GM12878 (cell line): ENCODE measurements around the gene ANAPC15. TPM values are rescaled to one million over a fixed set of nuclear protein-coding genes. Genes with fewer than 3 reads are reported as not detected.

ENCODE experiments used
- ATAC-seq: fragments of 200-7000 bp; cut with Tn5 transposase; 3 replicates; pipeline ENCODE4 v1.9.1; 2020; ENCODE audit warnings: mild to moderate bottlenecking, moderate library complexity
- BruUV-seq: library from RNA; stranded (reverse); fragments of 400-500 nt; replicated peaks from 2 replicates; lab custom pipeline; 2021; lab: Mats Ljungman, UMichigan
- CTCF ChIA-PET: fragments of 300-600 bp; sonication (Branson Sonifier 250); formaldehyde crosslinking; extraction: SDS; loops from one replicate; lab custom pipeline; 2021; ENCODE audit warnings: inconsistent platforms; lab: Yijun Ruan, JAX
- POLR2A ChIA-PET: fragments of 350-600 bp; formaldehyde crosslinking; extraction: SDS; loops from one replicate; lab custom pipeline; 2021; ENCODE audit warnings: inconsistent platforms; lab: Charles Lee
- RAD21 ChIA-PET: fragments of 300-600 bp; sonication (Branson Sonifier 250); formaldehyde crosslinking; loops from one replicate; lab custom pipeline; 2023; ENCODE audit warnings: antibody characterized with exemption; ENCODE audit not compliant: unreplicated experiment; lab: Charles Lee
- SMC1A ChIA-PET: fragments of 300-600 bp; sonication (Branson Sonifier 250); formaldehyde crosslinking; loops from one replicate; lab custom pipeline; 2023; ENCODE audit not compliant: unreplicated experiment, uncharacterized antibody; lab: Charles Lee
- DNase-seq: peaks from one replicate; pipeline ENCODE4 v3.0.0-alpha.2; 2011; ENCODE audit warnings: low read depth, low spot score
- FAIRE-seq: peaks from 3 replicates; lab custom pipeline; 2011; peaks lifted over from hg19 to GRCh38; lab: Jason Lieb, UNC
- H2AFZ ChIP-seq: 2 replicates; pipeline ENCODE4 v1.6.0; 2011; ENCODE audit warnings: low read depth, low read length, control low read depth; ENCODE audit not compliant: control insufficient read depth
- H3K27ac ChIP-seq: 2 replicates; pipeline ENCODE4 v1.5.1; 2011; ENCODE audit warnings: control low read depth; ENCODE audit not compliant: control insufficient read depth, insufficient read depth
- H3K27me3 ChIP-seq, 2 experiments: replicated peaks in 1 of 2; 2 replicates each; pipeline versions ENCODE4 v1.6.0 to v1.6.1; 2011; ENCODE audit warnings: low read length in 1 of 2; ENCODE audit not compliant: control insufficient read depth in 2 of 2, insufficient read depth in 2 of 2
- H3K36me3 ChIP-seq, 2 experiments: 2 replicates each; pipeline ENCODE4 v1.5.1; 2011; ENCODE audit warnings: low read length in 1 of 2; ENCODE audit not compliant: control insufficient read depth in 2 of 2, insufficient read depth in 2 of 2
- H3K4me1 ChIP-seq: 2 replicates; pipeline ENCODE4 v1.6.1; 2011; ENCODE audit warnings: mild to moderate bottlenecking, low read length, moderate library complexity, mixed read lengths; ENCODE audit not compliant: control insufficient read depth, insufficient read depth
- H3K4me2 ChIP-seq: 2 replicates; pipeline ENCODE4 v1.6.0; 2011; ENCODE audit warnings: control low read depth; ENCODE audit not compliant: control insufficient read depth, insufficient read depth
- H3K4me3 ChIP-seq: fragments of 200-600 bp; sonication (generic); 2 replicates; pipeline ENCODE4 v1.5.1; 2016
- H3K79me2 ChIP-seq: 2 replicates; pipeline ENCODE4 v1.6.0; 2011; ENCODE audit warnings: low read length; ENCODE audit not compliant: control insufficient read depth, insufficient read depth
- H3K9ac ChIP-seq: 2 replicates; pipeline ENCODE4 v1.8.0; 2011; ENCODE audit warnings: low read length, control low read depth, mixed read lengths; ENCODE audit not compliant: control insufficient read depth, insufficient read depth
- H3K9me3 ChIP-seq: replicated peaks from 3 replicates; pipeline ENCODE4 v1.5.1; 2011; ENCODE audit warnings: mild to moderate bottlenecking, low read length; ENCODE audit not compliant: control insufficient read depth, insufficient read depth
- H4K20me1 ChIP-seq: 2 replicates; pipeline ENCODE4 v1.6.0; 2011; ENCODE audit not compliant: control insufficient read depth, insufficient read depth
- ATF7 ChIP-seq: fragments of 450-650 bp; IDR thresholded peaks from 2 replicates; pipeline ENCODE4 v1.6.1; 2016; ENCODE audit warnings: low read depth, mild to moderate bottlenecking
- EZH2 ChIP-seq: IDR thresholded peaks from 2 replicates; pipeline ENCODE4 v1.6.1; 2012; ENCODE audit warnings: low read depth, mild to moderate bottlenecking, control low read depth, inconsistent platforms, low read length, borderline replicate concordance; ENCODE audit not compliant: control insufficient read depth
- JUNB ChIP-seq: IDR thresholded peaks from 2 replicates; pipeline ENCODE4 v1.6.1; 2016; ENCODE audit warnings: antibody characterized with exemption, mild to moderate bottlenecking
- MEF2B ChIP-seq: fragments of 450-650 bp; IDR thresholded peaks from 2 replicates; pipeline ENCODE4 v1.6.1; 2018; ENCODE audit warnings: mild to moderate bottlenecking, moderate library complexity; ENCODE audit not compliant: partially characterized antibody, poor library complexity, severe bottlenecking
- NR2F1 ChIP-seq: fragments of 450-650 bp; conservative IDR thresholded peaks from 2 replicates; pipeline ENCODE4 v1.6.1; 2017; ENCODE audit warnings: mild to moderate bottlenecking
- RAD21 ChIP-seq: IDR thresholded peaks from 2 replicates; pipeline ENCODE4 v1.6.1; 2011; ENCODE audit warnings: mild to moderate bottlenecking, low read depth, low read length, moderate library complexity; ENCODE audit not compliant: insufficient read depth
- WGBS: methylation state at CpG from one replicate; pipeline ENCODE4 v1.1.6; 2016; ENCODE audit warnings: low lambda C conversion rate; ENCODE audit not compliant: insufficient replicate concordance, insufficient coverage; ENCODE audit errors: missing lambda C conversion rate; 5-methylcytosine and 5-hydroxymethylcytosine counted together
- in situ Hi-C: fragments of 300-500 bp; cut with MboI; formaldehyde crosslinking; loops from 9 replicates; pipeline ENCODE4 v1.14.3; 2018; ENCODE audit warnings: mixed read lengths
- intact Hi-C: fragments of 100-400 bp; cut with micrococcal nuclease; formaldehyde crosslinking; loops from one replicate; pipeline ENCODE4 v1.14.2; 2022; ENCODE audit not compliant: unreplicated experiment
- polyA plus RNA-seq, 11 experiments: library from polyadenylated mRNA; depleted of rRNA in 4 of 11; unstranded in 6 of 11; stranded (reverse) in 5 of 11; fragments of >200 nt; fragmentation: Nextera tagmentation in 4 of 11; fragmentation: Illumina TruSeq in 1 of 11; extraction: Ambion mirVana in 4 of 11; extraction: Trizol in 1 of 11; gene quantifications; 1 replicate in 1 of 11; 2 replicates in 10 of 11; pipeline versions ENCODE4 v1.2.1 to v1.2.3, GENCODE V29; 2011 to 2016; ENCODE audit warnings: inconsistent platforms in 2 of 11, missing spikeins in 2 of 11, low read depth in 1 of 11
- total RNA-seq, 4 experiments: library from RNA; depleted of rRNA in 3 of 4; stranded (reverse); fragments of >200 nt in 3 of 4; fragmentation: Illumina TruSeq in 1 of 4; extraction: Trizol in 1 of 4; gene quantifications; 2 replicates each; pipeline versions ENCODE4 v1.2.1 to v1.2.3, GENCODE V29; 2013 to 2021
- TF ChIP-seq, protein P1 (sequence below): fragments of 450-650 bp; IDR thresholded peaks from 2 replicates; pipeline ENCODE4 v1.6.1; 2018; ENCODE audit warnings: borderline replicate concordance, mild to moderate bottlenecking; ENCODE audit not compliant: partially characterized antibody
- TF ChIP-seq, protein P2 (sequence below): fragments of 450-650 bp; IDR thresholded peaks from 2 replicates; pipeline ENCODE4 v1.6.1; 2017; ENCODE audit warnings: mild to moderate bottlenecking

ANAPC15 gene
- total and polyA plus RNA-seq, 10 of the 15 experiments (the other 5 are each of a cell fraction or from before 2014, with no cell fraction given), result 83.4 to 372 (median 103) TPM

DNA sequence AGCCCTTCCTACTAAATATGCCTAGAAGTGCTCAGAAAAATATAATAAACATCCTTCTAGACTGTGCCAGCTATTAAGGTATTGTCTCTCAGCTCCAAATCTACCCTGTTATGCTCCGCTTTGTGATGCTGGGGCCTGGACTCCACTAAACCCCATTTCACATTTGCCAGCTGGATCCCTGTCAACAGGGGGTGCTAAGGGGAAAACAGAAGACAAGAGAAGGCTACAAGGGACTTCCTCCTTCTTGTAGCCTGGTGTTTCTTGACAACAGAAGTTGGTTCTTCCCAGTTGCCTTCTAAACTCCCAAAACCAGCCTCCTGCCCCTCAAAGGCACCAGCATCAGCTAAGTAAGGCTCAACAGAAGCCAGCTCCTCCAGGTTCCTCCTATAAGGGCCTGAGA is 37.4 kb downstream of the ANAPC15 start (continued):
- TF ChIP-seq EZH2 (no peak), MEF2B (no peak), RAD21 (peak; percentile 34; the same call in 1 of the 2 replicates), ATF7 (no peak), NR2F1 (no peak)
- TF ChIP-seq, protein P1, sequence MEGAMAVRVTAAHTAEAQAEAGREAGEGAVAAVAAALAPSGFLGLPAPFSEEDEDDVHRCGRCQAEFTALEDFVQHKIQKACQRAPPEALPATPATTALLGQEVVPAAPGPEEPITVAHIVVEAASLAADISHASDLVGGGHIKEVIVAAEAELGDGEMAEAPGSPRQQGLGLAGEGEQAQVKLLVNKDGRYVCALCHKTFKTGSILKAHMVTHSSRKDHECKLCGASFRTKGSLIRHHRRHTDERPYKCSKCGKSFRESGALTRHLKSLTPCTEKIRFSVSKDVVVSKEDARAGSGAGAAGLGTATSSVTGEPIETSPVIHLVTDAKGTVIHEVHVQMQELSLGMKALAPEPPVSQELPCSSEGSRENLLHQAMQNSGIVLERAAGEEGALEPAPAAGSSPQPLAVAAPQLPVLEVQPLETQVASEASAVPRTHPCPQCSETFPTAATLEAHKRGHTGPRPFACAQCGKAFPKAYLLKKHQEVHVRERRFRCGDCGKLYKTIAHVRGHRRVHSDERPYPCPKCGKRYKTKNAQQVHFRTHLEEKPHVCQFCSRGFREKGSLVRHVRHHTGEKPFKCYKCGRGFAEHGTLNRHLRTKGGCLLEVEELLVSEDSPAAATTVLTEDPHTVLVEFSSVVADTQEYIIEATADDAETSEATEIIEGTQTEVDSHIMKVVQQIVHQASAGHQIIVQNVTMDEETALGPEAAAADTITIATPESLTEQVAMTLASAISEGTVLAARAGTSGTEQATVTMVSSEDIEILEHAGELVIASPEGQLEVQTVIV, result no peak
- TF ChIP-seq, all 136 proteins: peak for 3

DNA sequence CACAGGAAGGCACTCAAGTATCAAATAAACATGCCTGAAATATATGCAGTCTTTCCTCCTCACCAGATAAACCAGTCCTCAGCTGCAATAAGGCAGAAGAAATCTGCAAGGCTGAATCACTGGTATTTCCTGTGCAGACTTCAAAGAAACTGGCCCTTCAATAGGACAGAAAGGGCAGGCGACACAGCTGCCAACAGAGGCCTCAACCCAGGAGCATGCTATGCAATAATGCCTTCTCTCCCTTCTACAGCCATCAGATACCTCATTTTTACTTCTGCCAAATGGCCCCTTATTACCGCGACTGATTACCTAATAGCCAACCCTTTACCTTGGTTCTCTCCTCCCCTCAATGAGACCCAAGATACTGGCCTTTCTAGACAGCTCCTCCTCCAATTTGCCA is 40.1 kb downstream of the ANAPC15 start:
- no peaks in the 10 kb centered on the region for H3K27me3 ChIP-seq
- peaks cover 27% of the 10 kb centered on the region for H3K4me1 ChIP-seq
- ChIA-PET POLR2A (interaction anchor here (0.6 to 2.8 kb wide), 7 partner anchors 9 to 76 kb away, joined by 3 to 16 read pairs (median 5); no protein-coding TSS in a partner anchor), SMC1A (interaction anchor here (0.7 to 8.0 kb wide), 8 partner anchors 8 to 86 kb away, joined by 3 to 48 read pairs (median 4); no protein-coding TSS in a partner anchor), RAD21 (interaction anchor here (1.0 to 7.8 kb wide), 2 partner anchors 33 to 47 kb away, joined by 4 to 46 read pairs; no protein-coding TSS in a partner anchor), CTCF (interaction anchor here (0.9 to 5.0 kb wide), 7 partner anchors 8 to 359 kb away, joined by 3 to 27 read pairs (median 4); no protein-coding TSS in a partner anchor)
- H3K9me3 ChIP-seq, result no peaks in the 10 kb centered on the region
- H3K36me3 ChIP-seq, result peaks cover 0 to 2% of the 10 kb centered on the region in 2 experiments; a peak in 2 of 4 replicates
- BruUV-seq, result no TSS peak
- H3K4me3 ChIP-seq, result no peak overlapping the region
- FAIRE-seq (no peak), ATAC-seq (peak; percentile 6; the same call in 2 of the 3 replicates), DNase-seq (no peak)
- 98% methylated on average over 3 of the region's 3 CpGs for WGBS
- H2AFZ ChIP-seq, result no peak overlapping the region
- no peak overlapping the region for H3K9ac ChIP-seq
- no peaks in the 10 kb centered on the region for H4K20me1 ChIP-seq
- no peak overlapping the region for H3K4me2 ChIP-seq
- TF ChIP-seq JUNB, result no peak
- TF ChIP-seq, protein P2, sequence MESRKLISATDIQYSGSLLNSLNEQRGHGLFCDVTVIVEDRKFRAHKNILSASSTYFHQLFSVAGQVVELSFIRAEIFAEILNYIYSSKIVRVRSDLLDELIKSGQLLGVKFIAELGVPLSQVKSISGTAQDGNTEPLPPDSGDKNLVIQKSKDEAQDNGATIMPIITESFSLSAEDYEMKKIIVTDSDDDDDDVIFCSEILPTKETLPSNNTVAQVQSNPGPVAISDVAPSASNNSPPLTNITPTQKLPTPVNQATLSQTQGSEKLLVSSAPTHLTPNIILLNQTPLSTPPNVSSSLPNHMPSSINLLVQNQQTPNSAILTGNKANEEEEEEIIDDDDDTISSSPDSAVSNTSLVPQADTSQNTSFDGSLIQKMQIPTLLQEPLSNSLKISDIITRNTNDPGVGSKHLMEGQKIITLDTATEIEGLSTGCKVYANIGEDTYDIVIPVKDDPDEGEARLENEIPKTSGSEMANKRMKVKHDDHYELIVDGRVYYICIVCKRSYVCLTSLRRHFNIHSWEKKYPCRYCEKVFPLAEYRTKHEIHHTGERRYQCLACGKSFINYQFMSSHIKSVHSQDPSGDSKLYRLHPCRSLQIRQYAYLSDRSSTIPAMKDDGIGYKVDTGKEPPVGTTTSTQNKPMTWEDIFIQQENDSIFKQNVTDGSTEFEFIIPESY, result 0 out of 2 replicates have a peak, but pooled peaks have one; percentile 28
- intact Hi-C loops, result no loop called here
- no peak overlapping the region for H3K27ac ChIP-seq
- in situ Hi-C loops, result no loop called here
- peaks cover 78% of the 10 kb centered on the region for H3K79me2 ChIP-seq
